B cell (primary cell): ENCODE data around the gene GALC.

Source experiments
- EZH2 ChIP-seq: IDR thresholded peaks from 2 replicates; pipeline ENCODE4 v1.6.1; 2012; ENCODE audit warnings: borderline replicate concordance, low read depth, mild to moderate bottlenecking, moderate library complexity, low read length; ENCODE audit not compliant: insufficient read depth, poor library complexity, severe bottlenecking
- TF ChIP-seq, protein P1 (sequence below): fragments of 200-600 bp; IDR thresholded peaks from one replicate; pipeline ENCODE4 v1.8.0; 2022; ENCODE audit warnings: antibody characterized with exemption, mild to moderate bottlenecking

DNA sequence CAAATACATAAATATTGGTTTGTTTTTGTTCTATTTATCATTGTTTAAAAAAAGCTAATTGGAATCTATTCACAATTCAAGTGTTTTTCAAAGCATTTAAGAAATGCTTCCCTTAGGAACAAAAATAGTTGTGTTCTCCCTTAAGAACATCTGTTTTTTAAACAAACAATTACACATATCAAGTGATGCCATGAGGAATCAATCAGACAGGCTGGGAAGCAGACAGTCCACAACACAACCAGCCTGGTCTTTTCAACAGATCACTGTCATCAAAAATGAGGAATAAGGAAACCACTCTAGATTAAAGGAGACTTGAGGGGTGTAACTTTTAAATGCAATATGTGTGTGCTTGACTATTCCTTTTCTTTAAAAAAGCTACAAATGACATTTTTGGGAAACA lies 25.5 kb downstream of the GALC start:
- TF ChIP-seq, protein P1, sequence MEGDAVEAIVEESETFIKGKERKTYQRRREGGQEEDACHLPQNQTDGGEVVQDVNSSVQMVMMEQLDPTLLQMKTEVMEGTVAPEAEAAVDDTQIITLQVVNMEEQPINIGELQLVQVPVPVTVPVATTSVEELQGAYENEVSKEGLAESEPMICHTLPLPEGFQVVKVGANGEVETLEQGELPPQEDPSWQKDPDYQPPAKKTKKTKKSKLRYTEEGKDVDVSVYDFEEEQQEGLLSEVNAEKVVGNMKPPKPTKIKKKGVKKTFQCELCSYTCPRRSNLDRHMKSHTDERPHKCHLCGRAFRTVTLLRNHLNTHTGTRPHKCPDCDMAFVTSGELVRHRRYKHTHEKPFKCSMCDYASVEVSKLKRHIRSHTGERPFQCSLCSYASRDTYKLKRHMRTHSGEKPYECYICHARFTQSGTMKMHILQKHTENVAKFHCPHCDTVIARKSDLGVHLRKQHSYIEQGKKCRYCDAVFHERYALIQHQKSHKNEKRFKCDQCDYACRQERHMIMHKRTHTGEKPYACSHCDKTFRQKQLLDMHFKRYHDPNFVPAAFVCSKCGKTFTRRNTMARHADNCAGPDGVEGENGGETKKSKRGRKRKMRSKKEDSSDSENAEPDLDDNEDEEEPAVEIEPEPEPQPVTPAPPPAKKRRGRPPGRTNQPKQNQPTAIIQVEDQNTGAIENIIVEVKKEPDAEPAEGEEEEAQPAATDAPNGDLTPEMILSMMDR, result no peak
- TF ChIP-seq EZH2, result no peak
